HCT116 (cell line): ENCODE data around the gene GRB10.

Experiments
- CTCF ChIP-seq, 3 experiments: fragments of 200-600 bp in 1 of 3; sonication (generic) in 1 of 3; IDR thresholded peaks in 2 of 3; conservative IDR thresholded peaks in 1 of 3; 2 replicates each; pipeline ENCODE4 v1.5.1; 2012 to 2017; ENCODE audit warnings: low read depth in 2 of 3, low read length in 2 of 3, antibody characterized with exemption in 1 of 3, borderline replicate concordance in 1 of 3, control low read depth in 1 of 3, mild to moderate bottlenecking in 1 of 3, mixed read lengths in 1 of 3, mixed run types in 1 of 3, moderate library complexity in 1 of 3; ENCODE audit not compliant: insufficient read depth in 1 of 3
- POLR2A ChIP-seq: IDR thresholded peaks from 2 replicates; pipeline ENCODE4 v1.7.0; 2011; ENCODE audit warnings: borderline replicate concordance; ENCODE audit not compliant: insufficient read depth, insufficient read length; ENCODE audit errors: extremely low read depth
- REST ChIP-seq: IDR thresholded peaks from 2 replicates; pipeline ENCODE4 v1.6.1; 2012; ENCODE audit warnings: low read depth
- SIN3A ChIP-seq: IDR thresholded peaks from 2 replicates; pipeline ENCODE4 v1.6.1; 2012; ENCODE audit warnings: low read depth

GRCh38 chr7:50653126-50653864 lies 129.4 kb downstream of the GRB10 start:
- no peak for TF ChIP-seq REST
- TF ChIP-seq POLR2A = no peak
- no peak for TF ChIP-seq CTCF (IDR thresholded peaks at IDR 0.05 in 2 of 3, conservative IDR thresholded peaks at IDR 0.05 in 1 of 3; ENCODE audit: borderline replicate concordance in 1 of 3, insufficient read depth in 1 of 3, low read depth in 2 of 3, low read length in 2 of 3)
- TF ChIP-seq SIN3A = no peak
